BLaER1 (cell line): ENCODE data around the gene ASAH2B.
"Not testable (repeated sequence)": the region's sequence is repeated elsewhere in the genome, so short reads cannot be mapped to it uniquely, and the experiment has no call there.

Source experiments
- H3K27ac ChIP-seq: shearing (Covaris generic); formaldehyde crosslinking; 2 replicates; pipeline ENCODE4 v1.8.1; 2022
- H3K27me3 ChIP-seq: shearing (Covaris generic); formaldehyde crosslinking; 2 replicates; pipeline ENCODE4 v1.8.1; 2022
- H3K36me3 ChIP-seq: shearing (Covaris generic); formaldehyde crosslinking; 2 replicates; pipeline ENCODE4 v1.8.1; 2022
- H3K4me1 ChIP-seq: shearing (Covaris generic); formaldehyde crosslinking; 2 replicates; pipeline ENCODE4 v1.8.1; 2022
- H3K4me2 ChIP-seq: shearing (Covaris generic); formaldehyde crosslinking; 2 replicates; pipeline ENCODE4 v1.8.1; 2022
- H3K4me3 ChIP-seq: shearing (Covaris generic); formaldehyde crosslinking; 2 replicates; pipeline ENCODE4 v1.8.1; 2022
- H3K9ac ChIP-seq: shearing (Covaris generic); formaldehyde crosslinking; 2 replicates; pipeline ENCODE4 v1.8.1; 2022
- H3K9me3 ChIP-seq: shearing (Covaris generic); formaldehyde crosslinking; 2 replicates; pipeline ENCODE4 v1.8.1; 2022
- H4K20me1 ChIP-seq: shearing (Covaris generic); formaldehyde crosslinking; 2 replicates; pipeline ENCODE4 v1.8.1; 2022
- Cebpa-rat ChIP-seq: shearing (Covaris generic); IDR thresholded peaks from 2 replicates; pipeline ENCODE4 v1.8.1; 2022

The ASAH2B gene

DNA sequence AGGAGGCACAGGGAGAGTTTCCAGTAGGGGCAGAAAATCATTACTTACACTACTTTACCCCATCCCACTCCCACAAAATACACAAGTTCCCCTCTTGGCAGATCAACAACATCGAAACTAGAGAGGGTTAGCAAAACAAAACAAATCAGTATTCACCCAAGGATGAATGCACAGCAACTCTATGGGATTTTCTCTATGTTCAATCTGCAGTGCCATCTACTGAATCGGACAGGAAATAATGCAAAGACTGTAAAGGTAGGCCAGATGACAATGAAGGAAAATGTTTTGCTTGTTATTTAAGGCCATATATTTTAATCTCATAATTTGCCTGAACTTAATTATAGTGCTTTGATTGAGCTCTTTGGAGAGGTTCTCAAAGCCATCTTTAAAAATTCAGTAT lies 35.1 kb downstream of the ASAH2B start:
- not testable (repeated sequence) for H3K4me1 ChIP-seq, H3K9ac ChIP-seq, H3K36me3 ChIP-seq, H3K4me2 ChIP-seq, H4K20me1 ChIP-seq, H3K9me3 ChIP-seq, H3K4me3 ChIP-seq, H3K27me3 ChIP-seq, H3K27ac ChIP-seq

DNA sequence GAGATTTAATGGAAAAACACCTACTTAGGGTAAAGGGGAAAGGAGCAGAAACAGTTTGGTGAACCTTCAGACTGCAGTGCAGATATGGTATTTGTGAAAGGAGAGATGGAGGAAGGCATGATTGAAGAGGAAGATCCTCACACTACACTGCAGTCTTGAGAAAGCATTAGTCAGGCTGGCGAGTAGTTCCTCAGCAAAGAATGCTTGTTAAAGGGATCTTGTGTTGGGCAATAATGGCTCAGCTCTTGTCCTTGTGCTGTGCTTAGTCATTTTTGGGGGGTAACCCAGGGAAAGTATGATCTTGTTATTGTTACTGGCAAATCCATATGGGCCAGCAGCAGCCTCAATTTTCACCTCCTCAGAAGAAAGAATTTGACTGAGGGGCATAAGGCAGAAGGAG lies 40.3 kb downstream of the ASAH2B start:
- not testable (repeated sequence) for H3K27me3 ChIP-seq, H3K4me3 ChIP-seq, H3K27ac ChIP-seq, H3K36me3 ChIP-seq, H3K4me2 ChIP-seq, H3K9ac ChIP-seq, H3K4me1 ChIP-seq, H4K20me1 ChIP-seq, H3K9me3 ChIP-seq

DNA sequence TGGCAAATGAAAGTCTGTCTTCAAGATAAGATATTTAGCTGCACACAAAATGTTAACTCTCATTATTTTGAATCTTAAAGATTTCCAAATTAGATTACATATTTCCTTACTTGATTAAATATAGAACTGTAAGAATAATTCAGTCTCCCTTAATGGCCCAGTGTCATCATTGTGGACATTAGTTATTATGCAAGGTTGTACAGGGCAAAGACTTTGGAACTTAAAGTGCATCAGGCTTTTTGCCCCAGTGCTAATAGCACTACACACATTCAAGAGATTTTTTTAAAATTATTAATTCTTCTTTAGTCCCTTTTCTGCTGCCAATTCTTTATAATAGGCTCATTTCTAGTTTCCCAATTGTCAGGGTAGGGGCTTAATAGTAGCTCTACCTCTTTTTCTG lies 42.3 kb downstream of the ASAH2B start:
- not testable (repeated sequence) for H3K9ac ChIP-seq, H3K27me3 ChIP-seq, H3K27ac ChIP-seq, H4K20me1 ChIP-seq, H3K36me3 ChIP-seq, H3K4me2 ChIP-seq, H3K4me1 ChIP-seq, H3K9me3 ChIP-seq, H3K4me3 ChIP-seq

DNA sequence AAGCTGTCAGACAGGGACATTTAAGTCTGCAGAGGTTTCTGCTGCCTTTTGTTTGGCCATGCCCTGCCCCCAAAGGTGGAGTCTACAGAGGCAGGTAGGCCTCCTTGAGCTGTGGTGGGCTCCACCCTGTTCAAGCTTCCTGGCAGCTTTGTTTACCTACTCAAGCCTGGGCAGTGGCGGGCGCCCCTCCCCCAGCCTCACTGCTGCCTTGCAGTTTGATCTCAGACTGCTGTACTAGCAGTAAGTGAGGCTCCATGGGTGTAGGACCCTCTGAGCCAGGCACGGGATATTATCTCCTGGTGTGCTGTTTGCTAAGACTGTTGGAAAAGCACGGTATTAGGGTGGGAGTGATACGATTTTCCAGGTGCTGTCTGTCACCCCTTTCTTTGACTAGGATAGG lies 48.2 kb downstream of the ASAH2B start:
- not testable (repeated sequence) for H4K20me1 ChIP-seq, H3K27ac ChIP-seq, H3K4me2 ChIP-seq, H3K9ac ChIP-seq, H3K27me3 ChIP-seq, H3K4me3 ChIP-seq, H3K9me3 ChIP-seq, H3K36me3 ChIP-seq, H3K4me1 ChIP-seq

DNA sequence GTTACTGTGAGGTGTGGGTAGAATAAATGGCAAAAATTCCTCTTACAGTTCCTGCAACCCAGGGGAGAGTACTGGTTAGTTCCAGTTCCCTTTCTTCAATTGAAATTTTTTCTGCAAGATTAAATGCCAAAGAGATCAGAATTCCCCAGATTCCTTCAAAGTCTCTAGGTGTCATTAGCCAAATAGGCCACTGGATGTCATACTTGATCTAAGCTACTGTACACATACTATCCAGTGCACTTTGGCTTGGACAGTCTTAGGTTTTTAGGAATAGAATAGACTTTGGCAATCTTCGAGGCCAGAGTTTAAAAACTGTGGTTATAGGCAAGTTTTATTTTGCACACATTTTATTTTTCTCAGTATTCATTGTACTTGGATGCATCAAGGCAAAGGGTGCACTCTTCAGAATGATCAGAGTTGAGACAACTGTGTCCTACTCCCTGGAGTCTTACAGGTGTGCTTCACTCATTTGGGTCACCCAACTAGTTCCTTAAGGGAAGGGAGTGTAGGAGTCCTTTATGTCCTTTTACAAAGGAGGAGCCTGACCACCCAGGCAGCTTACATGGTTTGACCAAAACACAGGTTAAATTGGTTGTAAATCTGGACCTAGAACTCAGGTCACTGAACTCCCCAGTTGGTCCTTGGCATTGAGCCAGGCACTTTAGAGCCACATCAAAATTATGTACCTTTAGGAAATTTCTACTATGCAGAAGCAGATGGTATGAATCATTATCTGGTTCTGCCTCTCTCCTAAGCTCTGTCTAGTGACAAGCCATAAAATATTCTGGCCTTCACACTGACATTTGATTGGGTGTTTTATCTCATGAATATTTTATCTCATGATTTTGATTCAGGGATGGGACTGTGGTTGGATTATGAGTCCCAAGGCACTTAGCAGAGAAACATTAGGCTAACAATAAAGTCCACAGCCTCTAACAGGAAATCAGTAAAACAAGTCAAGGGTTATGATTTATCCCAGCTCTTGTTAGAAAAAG lies 49.5 kb downstream of the ASAH2B start:
- TF ChIP-seq Cebpa-rat = no peak
- no peak overlapping the region for H3K4me2 ChIP-seq
- no peaks in the 10 kb centered on the region for H4K20me1 ChIP-seq
- no peak overlapping the region for H3K27ac ChIP-seq
- no peaks in the 10 kb centered on the region for H3K9me3 ChIP-seq
- no peaks in the 10 kb centered on the region for H3K27me3 ChIP-seq
- H3K4me3 ChIP-seq = no peak overlapping the region
- no peaks in the 10 kb centered on the region for H3K36me3 ChIP-seq
- no peak overlapping the region for H3K9ac ChIP-seq
- no peaks in the 10 kb centered on the region for H3K4me1 ChIP-seq

DNA sequence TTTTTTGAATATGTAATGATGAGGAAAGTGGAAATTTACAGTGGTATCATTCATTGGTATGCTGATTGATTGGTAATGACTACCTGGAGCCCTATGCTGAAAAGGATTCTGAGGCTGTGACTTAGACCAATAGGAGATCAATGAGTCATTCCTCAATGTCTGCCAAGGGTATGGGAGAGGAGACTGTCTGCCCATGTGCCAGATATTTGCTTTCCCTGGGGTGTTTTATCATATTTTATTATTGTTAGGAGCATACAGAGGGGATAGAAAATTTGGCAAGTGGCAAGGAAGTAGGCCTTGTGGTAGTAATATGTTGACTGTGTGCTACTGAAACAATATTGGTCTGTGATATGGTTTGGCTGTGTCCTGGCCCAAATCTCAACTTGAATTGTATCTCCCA lies 54.8 kb downstream of the ASAH2B start:
- Histone ChIP-seq H3K9ac (no peak overlapping the region), H3K36me3 (no peaks in the 10 kb centered on the region), H3K4me1 (no peaks in the 10 kb centered on the region), H3K9me3 (no peaks in the 10 kb centered on the region), H3K4me3 (no peak overlapping the region), H3K4me2 (no peak overlapping the region), H3K27ac (no peak overlapping the region), H4K20me1 (no peaks in the 10 kb centered on the region), H3K27me3 (no peaks in the 10 kb centered on the region)
- no peak for TF ChIP-seq Cebpa-rat

DNA sequence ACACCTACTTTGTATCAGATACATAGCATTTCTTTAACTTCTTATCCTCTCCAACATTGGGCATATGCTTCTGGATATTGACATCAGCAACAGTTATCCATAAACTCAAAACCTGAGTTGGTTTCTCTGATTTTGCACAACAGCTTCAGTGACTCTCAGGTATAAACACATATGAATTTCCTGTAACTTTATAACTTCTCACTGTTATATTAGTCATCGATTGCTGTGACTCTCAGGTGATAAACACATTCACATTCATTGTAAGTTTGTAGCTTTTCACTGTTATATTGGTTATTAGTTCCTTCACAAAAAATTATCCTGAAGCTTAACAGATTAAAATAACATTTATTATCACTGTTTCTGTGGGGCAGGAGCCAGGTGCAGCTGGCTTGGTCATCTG lies 57.0 kb downstream of the ASAH2B start:
- Histone ChIP-seq H3K9me3 (no peaks in the 10 kb centered on the region), H3K27me3 (no peaks in the 10 kb centered on the region), H3K4me2 (no peak overlapping the region), H3K4me3 (no peak overlapping the region), H3K36me3 (no peaks in the 10 kb centered on the region), H3K4me1 (no peaks in the 10 kb centered on the region), H4K20me1 (no peaks in the 10 kb centered on the region), H3K27ac (no peak overlapping the region), H3K9ac (no peak overlapping the region)
- TF ChIP-seq Cebpa-rat = no peak

DNA sequence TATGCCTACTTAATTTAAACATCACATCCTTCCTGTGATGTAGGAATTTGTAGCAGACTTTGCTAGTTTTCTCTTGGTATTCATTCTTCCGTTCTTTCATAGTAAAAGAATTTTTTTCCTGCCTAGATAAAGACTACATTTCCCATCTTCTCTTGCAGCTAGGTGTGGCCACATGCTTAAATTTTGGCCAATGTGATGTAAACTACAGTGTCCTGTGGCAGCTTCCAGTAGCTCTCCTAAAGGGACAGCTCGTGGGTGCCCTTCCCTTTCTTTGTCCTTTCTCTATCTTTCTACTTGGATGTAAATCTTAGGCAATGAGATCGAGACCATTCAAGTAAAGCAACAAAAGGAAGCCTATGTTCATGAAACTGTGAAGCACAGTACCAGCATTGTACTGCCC lies 58.6 kb downstream of the ASAH2B start:
- H3K36me3 ChIP-seq = no peaks in the 10 kb centered on the region

DNA sequence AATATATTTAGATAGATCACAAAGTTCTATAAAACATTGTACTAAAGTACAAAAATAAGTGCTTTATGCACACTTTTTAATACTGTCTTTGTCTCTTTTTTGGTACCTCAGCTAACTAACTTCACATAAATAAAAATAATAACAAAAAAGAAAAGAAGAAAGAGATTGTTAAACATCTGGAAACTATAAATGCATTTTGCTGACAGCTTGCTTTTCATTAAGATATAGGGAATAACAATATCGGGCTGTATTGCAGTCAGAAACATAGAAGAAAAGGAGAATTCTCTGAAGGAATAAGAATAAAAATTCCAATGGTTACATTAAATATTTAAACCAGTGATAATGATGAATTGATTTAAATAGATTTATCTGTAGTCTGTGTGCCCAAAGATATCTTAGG lies 59.9 kb downstream of the ASAH2B start:
- H3K27ac ChIP-seq = no peak overlapping the region
- H3K9ac ChIP-seq = no peak overlapping the region
- no peaks in the 10 kb centered on the region for H3K36me3 ChIP-seq
- TF ChIP-seq Cebpa-rat = no peak
- H4K20me1 ChIP-seq = no peaks in the 10 kb centered on the region
- H3K4me2 ChIP-seq = no peak overlapping the region
- no peaks in the 10 kb centered on the region for H3K4me1 ChIP-seq
- no peaks in the 10 kb centered on the region for H3K9me3 ChIP-seq
- H3K4me3 ChIP-seq = no peak overlapping the region
- no peaks in the 10 kb centered on the region for H3K27me3 ChIP-seq

More for the DNA sequence above, 58.6 kb downstream of the ASAH2B start:
- no peak overlapping the region for H3K4me3 ChIP-seq
- no peaks in the 10 kb centered on the region for H3K4me1 ChIP-seq
- H3K9me3 ChIP-seq = no peaks in the 10 kb centered on the region
- no peak overlapping the region for H3K9ac ChIP-seq
- H4K20me1 ChIP-seq = no peaks in the 10 kb centered on the region
- H3K27ac ChIP-seq = no peak overlapping the region
- H3K27me3 ChIP-seq = no peaks in the 10 kb centered on the region
- no peak for TF ChIP-seq Cebpa-rat
- no peak overlapping the region for H3K4me2 ChIP-seq

DNA sequence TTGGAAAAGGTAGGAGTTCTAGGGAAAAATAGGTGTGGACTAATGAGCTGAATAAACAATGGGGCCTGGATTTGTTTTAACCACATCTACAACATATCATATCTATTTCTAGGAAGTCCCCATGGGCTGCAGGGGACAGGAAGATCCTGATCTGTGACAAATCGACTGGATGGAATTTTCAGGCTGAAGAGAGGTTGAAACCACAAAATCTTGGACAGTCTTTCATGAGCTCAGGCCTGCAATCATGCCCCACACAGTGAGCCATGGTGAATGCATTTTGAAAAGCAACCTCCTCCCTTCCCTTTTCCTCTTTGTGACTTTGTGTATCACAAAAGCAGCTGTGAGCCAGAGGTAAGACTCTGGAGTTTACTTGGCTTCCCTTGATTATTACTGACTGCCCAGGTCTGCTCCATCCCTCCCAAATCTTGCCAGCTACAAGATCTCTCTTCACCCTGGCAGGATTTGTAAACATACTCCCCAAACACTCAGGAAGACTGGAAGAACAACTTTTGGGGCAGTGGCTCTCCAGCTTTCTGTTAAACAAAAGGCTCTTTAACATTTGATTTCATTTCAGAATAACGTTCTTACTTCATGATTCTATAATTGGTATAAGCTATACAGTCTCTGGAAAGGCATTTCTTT lies 66.4 kb downstream of the ASAH2B start:
- TF ChIP-seq Cebpa-rat = no peak
- no peak overlapping the region for H3K4me3 ChIP-seq
- H3K9me3 ChIP-seq = no peaks in the 10 kb centered on the region
- no peak overlapping the region for H3K4me2 ChIP-seq
- no peaks in the 10 kb centered on the region for H3K27me3 ChIP-seq
- no peaks in the 10 kb centered on the region for H3K4me1 ChIP-seq
- H3K36me3 ChIP-seq = no peaks in the 10 kb centered on the region
- H3K9ac ChIP-seq = no peak overlapping the region
- no peak overlapping the region for H3K27ac ChIP-seq
- H4K20me1 ChIP-seq = no peaks in the 10 kb centered on the region
